Trophoblast cell (in vitro differentiated cells and primary cell): ENCODE data around the gene PDIA5.

ENCODE experiments used
- DNase-seq, 2 donors: peaks; one replicate each; pipeline ENCODE4 v3.0.0-alpha.2; 2016
- H2AFZ ChIP-seq: 2 replicates; pipeline ENCODE4 v1.6.1; 2013; ENCODE audit warnings: low read length, moderate library complexity, mild to moderate bottlenecking; ENCODE audit not compliant: insufficient read depth, poor library complexity
- H2AK5ac ChIP-seq: 2 replicates; pipeline ENCODE4 v1.6.1; 2013; ENCODE audit warnings: mild to moderate bottlenecking, low read length
- H2BK120ac ChIP-seq: 2 replicates; pipeline ENCODE4 v1.6.1; 2013; ENCODE audit warnings: low read length, mild to moderate bottlenecking, moderate library complexity; ENCODE audit not compliant: insufficient read depth, poor library complexity
- H2BK12ac ChIP-seq: 2 replicates; pipeline ENCODE4 v1.6.1; 2013; ENCODE audit warnings: mild to moderate bottlenecking, low read length, moderate library complexity
- H2BK5ac ChIP-seq: 2 replicates; pipeline ENCODE4 v1.6.1; 2013; ENCODE audit warnings: low read length, low read depth, moderate library complexity, mild to moderate bottlenecking; ENCODE audit not compliant: poor library complexity
- H3K14ac ChIP-seq: 2 replicates; pipeline ENCODE4 v1.6.1; 2013; ENCODE audit warnings: mild to moderate bottlenecking, low read length
- H3K18ac ChIP-seq: 2 replicates; pipeline ENCODE4 v1.6.1; 2013; ENCODE audit warnings: mild to moderate bottlenecking, low read length
- H3K23ac ChIP-seq: 2 replicates; pipeline ENCODE4 v1.6.1; 2013; ENCODE audit warnings: low read length
- H3K27ac ChIP-seq: 2 replicates; pipeline ENCODE4 v1.5.1; 2013; ENCODE audit warnings: low read depth, mild to moderate bottlenecking, inconsistent platforms, low read length, moderate library complexity
- H3K27me3 ChIP-seq: 2 replicates; pipeline ENCODE4 v1.6.1; 2013; ENCODE audit warnings: inconsistent platforms, mild to moderate bottlenecking, low read length, moderate library complexity; ENCODE audit not compliant: insufficient read depth
- H3K36me3 ChIP-seq, 2 experiments: 1 replicate in 1 of 2; 2 replicates in 1 of 2; pipeline ENCODE4 v1.6.1; 2013; ENCODE audit warnings: low read length in 2 of 2, mild to moderate bottlenecking in 2 of 2, moderate library complexity in 1 of 2; ENCODE audit not compliant: insufficient read depth in 2 of 2, control insufficient read depth in 1 of 2
- H3K4ac ChIP-seq: 2 replicates; pipeline ENCODE4 v1.6.1; 2013; ENCODE audit warnings: low read depth, mild to moderate bottlenecking, low read length, moderate library complexity
- H3K4me1 ChIP-seq, 2 experiments: 1 replicate in 1 of 2; 2 replicates in 1 of 2; pipeline ENCODE4 v1.6.1; 2013; ENCODE audit warnings: low read length in 2 of 2, mild to moderate bottlenecking in 2 of 2, moderate library complexity in 1 of 2; ENCODE audit not compliant: insufficient read depth in 2 of 2, control insufficient read depth in 1 of 2
- H3K4me2 ChIP-seq: 2 replicates; pipeline ENCODE4 v1.6.1; 2013; ENCODE audit warnings: inconsistent platforms, mild to moderate bottlenecking, low read length, moderate library complexity
- H3K4me3 ChIP-seq: 2 replicates; pipeline ENCODE4 v1.5.1; 2013; ENCODE audit warnings: mild to moderate bottlenecking, low read depth, low read length, inconsistent platforms
- H3K79me1 ChIP-seq: one replicate; pipeline ENCODE4 v1.6.1; 2013; ENCODE audit warnings: low read length
- H3K79me2 ChIP-seq: 2 replicates; pipeline ENCODE4 v1.6.1; 2013; ENCODE audit warnings: low read length, mild to moderate bottlenecking; ENCODE audit not compliant: control insufficient read depth, insufficient read depth, poor library complexity
- H3K9ac ChIP-seq: 2 replicates; pipeline ENCODE4 v1.6.1; 2013; ENCODE audit warnings: mild to moderate bottlenecking, low read length
- H3K9me3 ChIP-seq: 2 replicates; pipeline ENCODE4 v1.6.1; 2013; ENCODE audit warnings: low read depth, mild to moderate bottlenecking, control low read depth, inconsistent platforms, low read length; ENCODE audit not compliant: insufficient read depth
- H4K12ac ChIP-seq: 2 replicates; pipeline ENCODE4 v1.6.1; 2013; ENCODE audit warnings: low read depth, mild to moderate bottlenecking, low read length, moderate library complexity
- H4K8ac ChIP-seq: 2 replicates; pipeline ENCODE4 v1.6.1; 2013; ENCODE audit warnings: low read depth, mild to moderate bottlenecking, low read length, moderate library complexity
- H4K91ac ChIP-seq: one replicate; pipeline ENCODE4 v1.6.1; 2013; ENCODE audit warnings: low read depth, mild to moderate bottlenecking, low read length, moderate library complexity
- WGBS: extraction: QIAGEN DNeasy Blood & Tissue Kit; methylation state at CpG from one replicate; pipeline ENCODE4 v1.1.7; 2013; ENCODE audit warnings: missing lambda C conversion rate; ENCODE audit not compliant: insufficient read length, insufficient coverage; ENCODE audit errors: extremely low coverage; 5-methylcytosine and 5-hydroxymethylcytosine counted together

Gene PDIA5

GRCh38 chr3:123064914-123065313 is 1.9 kb upstream of the PDIA5 start:
- H4K8ac ChIP-seq: no peak overlapping the region
- no peaks in the 10 kb centered on the region for H3K36me3 ChIP-seq
- H3K79me2 ChIP-seq: peaks cover 17% of the 10 kb centered on the region
- H2BK12ac ChIP-seq: no peak overlapping the region
- H3K4ac ChIP-seq: no peak overlapping the region
- no peak overlapping the region for H2BK120ac ChIP-seq
- H4K91ac ChIP-seq: no peak overlapping the region
- no peak overlapping the region for H2AFZ ChIP-seq
- peaks cover 13 to 17% of the 10 kb centered on the region in 2 experiments for H3K4me1 ChIP-seq
- DNase-seq: no peak
- H4K12ac ChIP-seq: no peak overlapping the region
- no peak overlapping the region for H3K14ac ChIP-seq
- no CpG with 5 or more reads among the region's 1 CpG for WGBS
- no peak overlapping the region for H3K23ac ChIP-seq
- H3K4me3 ChIP-seq: no peak overlapping the region
- H3K9ac ChIP-seq: no peak overlapping the region
- H3K27me3 ChIP-seq: no peaks in the 10 kb centered on the region
- no peak overlapping the region for H2AK5ac ChIP-seq
- H3K4me2 ChIP-seq: no peak overlapping the region
- no peak overlapping the region for H3K27ac ChIP-seq
- no peaks in the 10 kb centered on the region for H3K9me3 ChIP-seq
- no peak overlapping the region for H3K18ac ChIP-seq
- peaks cover 17% of the 10 kb centered on the region for H3K79me1 ChIP-seq
- no peak overlapping the region for H2BK5ac ChIP-seq

- H3K4ac ChIP-seq: no peak overlapping the region
- peaks cover 17% of the 10 kb centered on the region for H3K79me1 ChIP-seq
- no peak overlapping the region for H2AK5ac ChIP-seq
- peak overlapping the region; percentile 81 for H2AFZ ChIP-seq
- peak overlapping the region; percentile 59 for H2BK120ac ChIP-seq
- H3K27ac ChIP-seq: no peak overlapping the region
- H3K23ac ChIP-seq: no peak overlapping the region
- H3K4me1 ChIP-seq: peaks cover 13 to 19% of the 10 kb centered on the region in 2 experiments
- DNase-seq: no peak
- no peaks in the 10 kb centered on the region for H3K36me3 ChIP-seq
- H3K18ac ChIP-seq: no peak overlapping the region
- H3K4me3 ChIP-seq: peak overlapping the region; percentile 100
- H4K12ac ChIP-seq: peak overlapping the region; percentile 66
- H4K8ac ChIP-seq: peak overlapping the region; percentile 85
- no peak overlapping the region for H2BK5ac ChIP-seq
- peak overlapping the region; percentile 56 for H3K14ac ChIP-seq
- peak overlapping the region; percentile 91 for H3K4me2 ChIP-seq
- WGBS: no CpG with 5 or more reads among the region's 6 CpGs
- H3K27me3 ChIP-seq: no peaks in the 10 kb centered on the region
- peak overlapping the region; percentile 58 for H4K91ac ChIP-seq
- peak overlapping the region; percentile 33 for H2BK12ac ChIP-seq
- no peaks in the 10 kb centered on the region for H3K9me3 ChIP-seq
- H3K9ac ChIP-seq: no peak overlapping the region
- H3K79me2 ChIP-seq: peaks cover 22% of the 10 kb centered on the region
Observed at GRCh38 chr3:123066599-123066895, 278 bp upstream of the PDIA5 start.

GRCh38 chr3:123067689-123068600 is 1.1 kb downstream of the PDIA5 start:
- Histone ChIP-seq H2BK120ac (peak overlapping the region; percentile 92), H4K12ac (peak overlapping the region; percentile 79), H3K27me3 (no peaks in the 10 kb centered on the region), H3K9ac (peak overlapping the region; percentile 85), H3K23ac (no peak overlapping the region), H4K91ac (peak overlapping the region; percentile 97), H3K4me3 (peak overlapping the region; percentile 100), H3K9me3 (no peaks in the 10 kb centered on the region), H3K79me1 (peaks cover 17% of the 10 kb centered on the region), H3K4ac (peak overlapping the region; percentile 98), H2AFZ (peak overlapping the region; percentile 92), H3K18ac (peak overlapping the region; percentile 97), H3K36me3 (no peaks in the 10 kb centered on the region), H3K79me2 (peaks cover 22% of the 10 kb centered on the region), H4K8ac (peak overlapping the region; percentile 98), H2BK12ac (peak overlapping the region; percentile 67), H3K4me1 (peaks cover 13 to 19% of the 10 kb centered on the region in 2 experiments), H3K14ac (peak overlapping the region; percentile 98), H2AK5ac (peak overlapping the region; percentile 97), H2BK5ac (peak overlapping the region; percentile 91), H3K4me2 (peak overlapping the region; percentile 91), H3K27ac (peak overlapping the region; percentile 23)
- DNase-seq: peak; percentile 34 to 51
- WGBS: no CpG with 5 or more reads among the region's 24 CpGs

- no peak overlapping the region for H4K91ac ChIP-seq
- H3K79me2 ChIP-seq: peaks cover 22% of the 10 kb centered on the region
- H3K27me3 ChIP-seq: no peaks in the 10 kb centered on the region
- H3K9me3 ChIP-seq: no peaks in the 10 kb centered on the region
- H3K14ac ChIP-seq: no peak overlapping the region
- no peak overlapping the region for H2BK120ac ChIP-seq
- H4K8ac ChIP-seq: no peak overlapping the region
- H3K4ac ChIP-seq: peak overlapping the region; percentile 77
- no peak for DNase-seq
- no peak overlapping the region for H2AK5ac ChIP-seq
- peak overlapping the region; percentile 56 for H3K18ac ChIP-seq
- no peak overlapping the region for H3K4me3 ChIP-seq
- H3K4me1 ChIP-seq: peaks cover 13 to 19% of the 10 kb centered on the region in 2 experiments
- WGBS: no CpG with 5 or more reads among the region's 12 CpGs
- H4K12ac ChIP-seq: no peak overlapping the region
- no peak overlapping the region for H3K23ac ChIP-seq
- no peak overlapping the region for H2BK12ac ChIP-seq
- H3K27ac ChIP-seq: no peak overlapping the region
- peak overlapping the region; percentile 62 for H2AFZ ChIP-seq
- no peaks in the 10 kb centered on the region for H3K36me3 ChIP-seq
- H3K9ac ChIP-seq: no peak overlapping the region
- peaks cover 17% of the 10 kb centered on the region for H3K79me1 ChIP-seq
- H2BK5ac ChIP-seq: no peak overlapping the region
- H3K4me2 ChIP-seq: peak overlapping the region; percentile 91
Observed at GRCh38 chr3:123068601-123069381, 2.0 kb downstream of the PDIA5 start.
